OCI-LY7 (cell line): ENCODE data around the gene TTC6. TPM values are rescaled to one million over a fixed set of nuclear protein-coding genes. Genes with fewer than 3 reads are reported as not detected.

Experiments used
- BruUV-seq: library from RNA; stranded (reverse); fragments of 400-500 nt; replicated peaks from 2 replicates; lab custom pipeline; 2021; lab: Mats Ljungman, UMichigan
- CTCF ChIA-PET: fragments of 300-600 bp; sonication (Branson Sonifier 250); formaldehyde crosslinking; loops from one replicate; lab custom pipeline; 2022; ENCODE audit warnings: antibody characterized with exemption; ENCODE audit not compliant: unreplicated experiment; lab: Charles Lee
- POLR2A ChIA-PET: fragments of 300-600 bp; sonication (Branson Sonifier 250); formaldehyde crosslinking; loops from one replicate; lab custom pipeline; 2022; ENCODE audit warnings: antibody characterized with exemption; lab: Charles Lee
- DNase-seq: peaks from one replicate; pipeline ENCODE4 v3.0.0-alpha.2; 2015; ENCODE audit warnings: low spot score
- H2AFZ ChIP-seq: fragments of 200-600 bp; sonication (generic), shearing (Covaris generic); 2 replicates; pipeline ENCODE4 v1.6.1; 2014; ENCODE audit warnings: mild to moderate bottlenecking, antibody characterized with exemption, low read length, moderate library complexity
- H3K27ac ChIP-seq: fragments of 200-600 bp; sonication (generic); 2 replicates; pipeline ENCODE4 v1.5.1; 2014; ENCODE audit warnings: mixed run types, low read depth, mild to moderate bottlenecking, moderate library complexity, low read length, inconsistent platforms; ENCODE audit not compliant: poor library complexity, severe bottlenecking
- H3K36me3 ChIP-seq: fragments of 200-600 bp; sonication (generic); 2 replicates; pipeline ENCODE4 v1.6.1; 2014; ENCODE audit warnings: mild to moderate bottlenecking, antibody characterized with exemption, low read length, moderate library complexity, mixed read lengths; ENCODE audit not compliant: insufficient read depth
- H3K4me1 ChIP-seq: fragments of 200-600 bp; sonication (generic); 2 replicates; pipeline ENCODE4 v1.5.1; 2014; ENCODE audit warnings: mild to moderate bottlenecking, low read length; ENCODE audit not compliant: insufficient read depth, poor library complexity, severe bottlenecking
- H3K4me2 ChIP-seq: fragments of 200-600 bp; sonication (generic); 2 replicates; pipeline ENCODE4 v1.6.1; 2014; ENCODE audit warnings: mild to moderate bottlenecking, low read length
- H3K4me3 ChIP-seq: fragments of 200-600 bp; sonication (generic); 2 replicates; pipeline ENCODE4 v1.5.1; 2014; ENCODE audit warnings: mild to moderate bottlenecking, low read depth, low read length; ENCODE audit not compliant: poor library complexity, severe bottlenecking
- H3K79me2 ChIP-seq: fragments of 200-600 bp; sonication (generic); 2 replicates; pipeline ENCODE4 v1.6.1; 2016; ENCODE audit warnings: low read depth, mild to moderate bottlenecking, low read length, moderate library complexity, mixed read lengths; ENCODE audit not compliant: insufficient read depth
- H3K9me2 ChIP-seq: fragments of 200-600 bp; sonication (generic); 2 replicates; pipeline ENCODE4 v1.6.1; 2016; ENCODE audit warnings: mild to moderate bottlenecking, low read length, mixed read lengths; ENCODE audit not compliant: insufficient read depth
- H3K9me3 ChIP-seq: fragments of 200-600 bp; sonication (generic); 2 replicates; pipeline ENCODE4 v1.6.1; 2014; ENCODE audit warnings: mild to moderate bottlenecking, mixed run types, low read length, mixed read lengths
- H4K20me1 ChIP-seq: fragments of 200-600 bp; sonication (generic); 2 replicates; pipeline ENCODE4 v1.6.1; 2014; ENCODE audit warnings: mild to moderate bottlenecking, antibody characterized with exemption, low read length, moderate library complexity, mixed read lengths; ENCODE audit not compliant: insufficient read depth
- EZH2phosphoT487 ChIP-seq: fragments of 200-600 bp; sonication (generic); IDR thresholded peaks from 2 replicates; pipeline ENCODE4 v1.6.1; 2018; ENCODE audit warnings: low read depth, borderline replicate concordance, mild to moderate bottlenecking, mixed run types, antibody characterized with exemption, low read length, moderate library complexity, mixed read lengths
- intact Hi-C: fragments of 100-400 bp; cut with micrococcal nuclease; formaldehyde crosslinking; loops from one replicate; pipeline ENCODE4 v1.10.0; 2022; ENCODE audit not compliant: unreplicated experiment
- total RNA-seq, 2 experiments: library from RNA; depleted of rRNA in 1 of 2; stranded (reverse); fragments of >200 nt in 1 of 2; shearing (Covaris generic) in 1 of 2; gene quantifications; 2 replicates each; pipeline ENCODE4 v1.2.3, GENCODE V29; 2014 to 2022
- TF ChIP-seq, protein P1 (sequence below): fragments of 200-600 bp; sonication (generic); conservative IDR thresholded peaks from 2 replicates; pipeline ENCODE4 v1.5.1; 2014; ENCODE audit warnings: mild to moderate bottlenecking, antibody characterized with exemption, low read length, moderate library complexity, mixed read lengths

The TTC6 gene
- total RNA-seq, 2 experiments from 2014 or later: not detected

DNA sequence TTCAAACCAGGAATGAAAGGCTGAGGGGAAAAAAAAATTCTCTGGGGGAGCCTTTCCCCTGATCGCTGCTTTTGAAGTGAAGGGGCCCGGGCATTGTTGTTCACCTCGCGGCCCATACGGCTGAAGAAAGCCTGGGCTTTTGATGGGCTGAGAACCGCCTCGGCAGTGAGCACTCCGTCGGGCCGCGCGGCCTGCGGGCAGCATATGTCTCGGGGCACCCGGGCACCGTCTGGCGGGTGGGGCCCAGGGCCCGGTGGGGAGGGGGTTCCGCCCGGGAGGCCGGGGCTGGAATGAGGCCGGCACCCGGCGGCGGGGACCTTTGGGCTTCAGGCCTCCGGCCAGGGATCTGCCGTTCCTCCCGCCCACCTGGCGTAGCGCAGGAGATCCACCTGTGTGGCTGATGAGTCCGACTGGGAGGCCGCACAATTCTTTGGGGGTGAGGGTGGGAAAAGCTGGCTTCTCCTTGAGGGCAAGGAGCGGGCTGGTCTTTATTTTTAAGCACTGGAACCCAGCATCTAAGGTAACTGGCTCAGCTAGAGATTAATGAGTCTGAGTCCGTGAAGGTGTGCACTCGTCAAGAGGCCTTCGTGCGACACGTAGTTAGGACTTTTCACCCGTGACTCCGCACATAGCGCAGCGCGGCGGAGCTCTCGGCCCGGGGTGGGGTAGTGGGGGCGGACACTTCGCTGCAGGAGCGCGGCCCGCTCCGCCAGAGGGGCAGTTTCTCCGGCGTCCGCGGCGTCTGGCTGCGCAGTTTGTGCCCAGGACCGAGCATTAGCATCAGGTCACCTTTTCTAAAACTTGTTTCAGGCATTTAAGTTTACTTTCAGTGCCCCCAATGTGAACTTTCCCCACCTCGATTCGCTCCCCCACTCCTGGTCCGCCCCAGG is 11.0 kb upstream of the TTC6 start:
- Histone ChIP-seq H3K9me2 (no peaks in the 10 kb centered on the region), H4K20me1 (no peaks in the 10 kb centered on the region; the same call in 1 of the 2 replicates), H3K4me2 (no peak overlapping the region), H3K9me3 (no peaks in the 10 kb centered on the region), H3K36me3 (no peaks in the 10 kb centered on the region), H3K79me2 (no peaks in the 10 kb centered on the region), H3K27ac (no peak overlapping the region), H3K4me1 (no peaks in the 10 kb centered on the region), H2AFZ (no peak overlapping the region), H3K4me3 (no peak overlapping the region)
- BruUV-seq: no TSS peak
- ChIA-PET POLR2A (no interaction called here), CTCF (no interaction called here)
- intact Hi-C loops: no loop called here
- TF ChIP-seq, protein P1, sequence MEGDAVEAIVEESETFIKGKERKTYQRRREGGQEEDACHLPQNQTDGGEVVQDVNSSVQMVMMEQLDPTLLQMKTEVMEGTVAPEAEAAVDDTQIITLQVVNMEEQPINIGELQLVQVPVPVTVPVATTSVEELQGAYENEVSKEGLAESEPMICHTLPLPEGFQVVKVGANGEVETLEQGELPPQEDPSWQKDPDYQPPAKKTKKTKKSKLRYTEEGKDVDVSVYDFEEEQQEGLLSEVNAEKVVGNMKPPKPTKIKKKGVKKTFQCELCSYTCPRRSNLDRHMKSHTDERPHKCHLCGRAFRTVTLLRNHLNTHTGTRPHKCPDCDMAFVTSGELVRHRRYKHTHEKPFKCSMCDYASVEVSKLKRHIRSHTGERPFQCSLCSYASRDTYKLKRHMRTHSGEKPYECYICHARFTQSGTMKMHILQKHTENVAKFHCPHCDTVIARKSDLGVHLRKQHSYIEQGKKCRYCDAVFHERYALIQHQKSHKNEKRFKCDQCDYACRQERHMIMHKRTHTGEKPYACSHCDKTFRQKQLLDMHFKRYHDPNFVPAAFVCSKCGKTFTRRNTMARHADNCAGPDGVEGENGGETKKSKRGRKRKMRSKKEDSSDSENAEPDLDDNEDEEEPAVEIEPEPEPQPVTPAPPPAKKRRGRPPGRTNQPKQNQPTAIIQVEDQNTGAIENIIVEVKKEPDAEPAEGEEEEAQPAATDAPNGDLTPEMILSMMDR: no peak
- no peak for TF ChIP-seq EZH2phosphoT487
- DNase-seq: no peak

DNA sequence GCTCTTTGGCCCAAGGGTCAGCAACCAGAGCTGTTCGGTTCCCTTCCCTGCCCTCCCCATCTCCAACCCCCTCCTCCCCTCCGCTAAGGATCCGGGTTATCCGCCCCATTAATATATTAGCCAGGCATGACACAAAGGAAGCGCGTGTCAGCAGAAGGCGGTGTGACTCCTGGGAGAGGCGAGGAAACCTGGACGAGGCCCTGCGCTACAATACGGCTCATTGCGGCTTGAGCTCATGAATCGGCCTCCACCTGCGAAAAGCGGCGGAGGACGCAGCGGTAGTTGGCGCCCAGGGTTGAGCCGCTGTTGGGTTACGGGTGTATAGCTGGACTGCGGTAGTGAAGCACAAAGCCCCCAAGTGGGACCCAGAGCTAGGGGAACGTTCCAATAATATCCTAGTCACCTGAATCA is 10.3 kb upstream of the TTC6 start:
- no peaks in the 10 kb centered on the region for H3K9me3 ChIP-seq
- H3K4me2 ChIP-seq: no peak overlapping the region
- TF ChIP-seq, protein P1: no peak
- H4K20me1 ChIP-seq: no peaks in the 10 kb centered on the region; the same call in 1 of the 2 replicates
- BruUV-seq: no TSS peak
- no peak overlapping the region for H3K27ac ChIP-seq
- H2AFZ ChIP-seq: no peak overlapping the region
- H3K36me3 ChIP-seq: no peaks in the 10 kb centered on the region
- no peaks in the 10 kb centered on the region for H3K9me2 ChIP-seq
- ChIA-PET POLR2A (no interaction called here), CTCF (no interaction called here)
- no peak overlapping the region for H3K4me3 ChIP-seq
- intact Hi-C loops: no loop called here
- no peaks in the 10 kb centered on the region for H3K4me1 ChIP-seq
- no peaks in the 10 kb centered on the region for H3K79me2 ChIP-seq
- DNase-seq: no peak
